HepG2 (cell line): ENCODE data around the gene CEACAM5. TPM values are rescaled to one million over a fixed set of nuclear protein-coding genes. Genes with fewer than 3 reads are reported as not detected.

Source experiments
- DMTF1 ChIP-seq: sonication (generic); formaldehyde crosslinking; IDR thresholded peaks from 2 replicates; pipeline ENCODE4 v1.4.0; 2020; ENCODE audit warnings: mild to moderate bottlenecking, missing genetic modification reagents
- FOXJ3 ChIP-seq: sonication (generic); formaldehyde crosslinking; IDR thresholded peaks from 2 replicates; pipeline ENCODE4 v1.4.0; 2020; ENCODE audit warnings: missing genetic modification reagents, mild to moderate bottlenecking, borderline replicate concordance
- RNF219 ChIP-seq: sonication (generic); formaldehyde crosslinking; IDR thresholded peaks from 2 replicates; pipeline ENCODE4 v1.5.0; 2020; ENCODE audit warnings: mild to moderate bottlenecking, missing genetic modification reagents
- SALL2 ChIP-seq: sonication (generic); formaldehyde crosslinking; IDR thresholded peaks from 2 replicates; pipeline ENCODE4 v1.8.1; 2023; ENCODE audit warnings: mild to moderate bottlenecking, missing genetic modification reagents, inconsistent platforms
- SOX6 ChIP-seq, 2 experiments: fragments of 450-650 bp in 1 of 2; sonication (generic) in 1 of 2; formaldehyde crosslinking in 1 of 2; IDR thresholded peaks; 2 replicates each; pipeline versions ENCODE4 v1.4.0 to v1.6.1; 2017 to 2020; ENCODE audit warnings: antibody characterized with exemption in 1 of 2, mild to moderate bottlenecking in 1 of 2, missing genetic modification reagents in 1 of 2
- ZBTB49 ChIP-seq: sonication (generic); formaldehyde crosslinking; IDR thresholded peaks from 2 replicates; pipeline ENCODE4 v1.4.0; 2020; ENCODE audit warnings: missing genetic modification reagents, borderline replicate concordance
- ZNF609 ChIP-seq: sonication (generic); formaldehyde crosslinking; IDR thresholded peaks from 2 replicates; pipeline ENCODE4 v1.4.0; 2020; ENCODE audit warnings: mild to moderate bottlenecking, missing genetic modification reagents, borderline replicate concordance
- ZNF644 ChIP-seq: IDR thresholded peaks from 2 replicates; pipeline ENCODE4 v1.6.1; 2016; ENCODE audit warnings: low read depth
- polyA plus RNA-seq, 8 experiments: library from polyadenylated mRNA; depleted of rRNA in 3 of 8; stranded (reverse) in 7 of 8; unstranded in 1 of 8; fragments of >200 nt; fragmentation: Illumina TruSeq in 4 of 8; extraction: Trizol in 4 of 8; gene quantifications; 2 replicates each; pipeline versions ENCODE4 v1.2.1 to v1.2.3, GENCODE V29; 2011 to 2016; ENCODE audit warnings: low read depth in 4 of 8, missing spikeins in 1 of 8, mixed read lengths in 1 of 8; ENCODE audit not compliant: insufficient read depth in 1 of 8
- total RNA-seq, 5 experiments: library from RNA; depleted of rRNA; stranded (reverse); fragments of >200 nt; fragmentation: Illumina TruSeq; extraction: Trizol; gene quantifications; 2 replicates each; pipeline ENCODE4 v1.2.3, GENCODE V29; 2016; ENCODE audit warnings: low read depth in 1 of 5

CEACAM5 gene
- total and polyA plus RNA-seq, 2 of the 13 experiments (the other 11 are each of a cell fraction or from before 2014, with no cell fraction given): not detected

- no peak for TF ChIP-seq ZBTB49
- no peak for TF ChIP-seq SALL2 (CRISPR knock-in tag)
- TF ChIP-seq ZNF609 (CRISPR knock-in tag): no peak
- TF ChIP-seq FOXJ3 (CRISPR knock-in tag): no peak
- no peak for TF ChIP-seq SOX6 (IDR thresholded peaks at IDR 0.05)
- TF ChIP-seq SOX6 (CRISPR knock-in tag; IDR thresholded peaks at IDR 0.05): no peak
- TF ChIP-seq DMTF1 (CRISPR knock-in tag): no peak
- TF ChIP-seq ZNF644 (CRISPR knock-in tag): no peak
- TF ChIP-seq RNF219: no peak
Observed at GRCh38 chr19:41694831-41695635, 13.4 kb upstream of the CEACAM5 start (continued).
